Ovary (tissue), 9 donors: ENCODE measurements around the gene DNAH6. TPM values are rescaled to one million over a fixed set of nuclear protein-coding genes. Genes with fewer than 3 reads are reported as not detected.

Experiments
- DNase-seq, 5 donors: peaks; one replicate each; pipeline ENCODE4 v3.0.0-alpha.2; 2019 to 2020
- H3K27ac ChIP-seq, 2 donors: fragments of 200-600 bp; one replicate each; pipeline versions ENCODE4 v1.5.1 to v1.8.0; 2019 to 2022
- H3K27me3 ChIP-seq: fragments of 200-600 bp; one replicate; pipeline ENCODE4 v1.8.0; 2022
- H3K36me3 ChIP-seq: fragments of 200-600 bp; sonication (generic); one replicate; pipeline ENCODE4 v1.5.1; 2019
- H3K4me1 ChIP-seq: one replicate; pipeline ENCODE4 v1.8.1; 2013; ENCODE audit warnings: mild to moderate bottlenecking, moderate library complexity; ENCODE audit not compliant: insufficient read depth
- H3K4me3 ChIP-seq: fragments of 200-600 bp; sonication (generic); one replicate; pipeline ENCODE4 v1.5.1; 2017
- H3K9me3 ChIP-seq, 2 donors: fragments of 200-600 bp in 1 of 2; sonication (generic) in 1 of 2; one replicate each; pipeline versions ENCODE4 v1.5.1 to v1.8.1; 2013 to 2019; ENCODE audit warnings: mild to moderate bottlenecking in 1 of 2, moderate library complexity in 1 of 2
- EP300 ChIP-seq: sonication (generic); formaldehyde crosslinking; IDR thresholded peaks from one replicate; pipeline ENCODE4 v1.6.1; 2017; ENCODE audit warnings: antibody characterized with exemption
- POLR2A ChIP-seq: fragments of 450-650 bp; IDR thresholded peaks from one replicate; pipeline ENCODE4 v1.6.1; 2017; ENCODE audit warnings: antibody characterized with exemption, mild to moderate bottlenecking, moderate library complexity
- WGBS, 3 donors: extraction: QIAGEN DNeasy Blood & Tissue Kit in 1 of 3; methylation state at CpG; one replicate each; pipeline versions ENCODE4 v1.1.5 to v1.1.7; 2013 to 2017; 5-methylcytosine and 5-hydroxymethylcytosine counted together
- intact Hi-C, 4 donors: fragments of 100-400 bp; cut with DNase I; formaldehyde crosslinking; loops; one replicate each; pipeline versions ENCODE4 v1.11.0 to v1.15.1; 2022 to 2023
- polyA plus RNA-seq, 2 donors: library from polyadenylated mRNA; stranded (reverse); fragments of 200-250 nt in 1 of 2; fragments of 350-450 nt in 1 of 2; fragmentation: Illumina TruSeq in 1 of 2; extraction: RNeasy Lipid Tissue Mini Kit (QIAGEN cat#74804) in 1 of 2; gene quantifications; one replicate each; pipeline ENCODE4 v1.2.3, GENCODE V29; 2013 to 2014
- total RNA-seq, 7 donors: library from RNA; depleted of rRNA in 2 of 7; stranded (reverse); fragments of >200 nt in 2 of 7; fragmentation: NEBNext Ultra II Directional in 3 of 7; extraction: Animal tissue kit (Norgen Biotek cat#: 25700) in 3 of 7; gene quantifications; one replicate each; pipeline versions ENCODE4 v1.1.0 to v1.2.4, GENCODE V29; 2016 to 2023
- TF ChIP-seq, protein P1 (sequence below), 3 donors: fragments of 450-650 bp in 2 of 3; fragments of 200-600 bp in 1 of 3; IDR thresholded peaks; one replicate each; pipeline versions ENCODE4 v1.5.1 to v1.8.0; 2016 to 2022; ENCODE audit warnings: antibody characterized with exemption in 3 of 3, mild to moderate bottlenecking in 1 of 3
- donor health status: DM: no; HTN: no; CAD: no; lungs with moderate emphysema.
- donor health status: DM: no; HTN: no; CAD: no.
- donor health status: Bipolar disorder and iron deficiency.
- donor health status: DM: yes; HTN: yes; CAD: no.
- donor health status: DM: no; HTN: no; CAD: no.
- donor health status: DM: yes; HTN: yes; CAD: no.

Gene DNAH6
- total and polyA plus RNA-seq, 9 donors = 0.42 to 14.0 (median 2.4) TPM

DNA sequence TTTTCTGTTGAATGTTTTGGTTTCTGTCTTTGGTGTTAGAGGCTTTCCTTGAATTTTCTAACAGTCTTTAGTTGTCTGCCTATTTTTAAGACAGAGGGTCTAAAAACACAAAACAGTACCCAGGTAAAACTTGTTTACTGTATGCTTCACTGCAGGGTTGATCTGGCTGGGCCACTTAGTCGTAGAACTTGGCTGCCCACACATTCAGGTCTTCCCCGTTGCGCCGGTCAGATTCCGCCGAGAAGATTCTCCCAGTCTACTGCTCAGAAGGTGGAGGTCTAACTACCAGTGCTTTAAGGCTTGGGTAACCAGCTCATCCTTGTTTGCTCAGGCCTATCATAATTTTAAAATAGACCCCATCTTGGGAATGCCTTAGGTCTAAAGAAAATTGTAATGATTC lies 24.6 kb upstream of the DNAH6 start:
- intact Hi-C loops = loop anchor here in 3 of 4 donors (10.0 kb wide), 3 partner anchors 143 to 433 kb away; no protein-coding TSS in a partner anchor
- no peak for DNase-seq
- no peak for TF ChIP-seq EP300
- TF ChIP-seq POLR2A = no peak
- TF ChIP-seq, protein P1, sequence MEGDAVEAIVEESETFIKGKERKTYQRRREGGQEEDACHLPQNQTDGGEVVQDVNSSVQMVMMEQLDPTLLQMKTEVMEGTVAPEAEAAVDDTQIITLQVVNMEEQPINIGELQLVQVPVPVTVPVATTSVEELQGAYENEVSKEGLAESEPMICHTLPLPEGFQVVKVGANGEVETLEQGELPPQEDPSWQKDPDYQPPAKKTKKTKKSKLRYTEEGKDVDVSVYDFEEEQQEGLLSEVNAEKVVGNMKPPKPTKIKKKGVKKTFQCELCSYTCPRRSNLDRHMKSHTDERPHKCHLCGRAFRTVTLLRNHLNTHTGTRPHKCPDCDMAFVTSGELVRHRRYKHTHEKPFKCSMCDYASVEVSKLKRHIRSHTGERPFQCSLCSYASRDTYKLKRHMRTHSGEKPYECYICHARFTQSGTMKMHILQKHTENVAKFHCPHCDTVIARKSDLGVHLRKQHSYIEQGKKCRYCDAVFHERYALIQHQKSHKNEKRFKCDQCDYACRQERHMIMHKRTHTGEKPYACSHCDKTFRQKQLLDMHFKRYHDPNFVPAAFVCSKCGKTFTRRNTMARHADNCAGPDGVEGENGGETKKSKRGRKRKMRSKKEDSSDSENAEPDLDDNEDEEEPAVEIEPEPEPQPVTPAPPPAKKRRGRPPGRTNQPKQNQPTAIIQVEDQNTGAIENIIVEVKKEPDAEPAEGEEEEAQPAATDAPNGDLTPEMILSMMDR (IDR thresholded peaks at IDR 0.05) = no peak
- Histone ChIP-seq H3K9me3 (no peaks in the 10 kb centered on the region), H3K4me3 (no peak overlapping the region), H3K27ac (no peak overlapping the region), H3K27me3 (no peaks in the 10 kb centered on the region), H3K4me1 (no peaks in the 10 kb centered on the region), H3K36me3 (no peaks in the 10 kb centered on the region)
- WGBS, 3 donors = 89 to 90% (median 90%) methylated on average over 6 of the region's 6 CpGs

DNA sequence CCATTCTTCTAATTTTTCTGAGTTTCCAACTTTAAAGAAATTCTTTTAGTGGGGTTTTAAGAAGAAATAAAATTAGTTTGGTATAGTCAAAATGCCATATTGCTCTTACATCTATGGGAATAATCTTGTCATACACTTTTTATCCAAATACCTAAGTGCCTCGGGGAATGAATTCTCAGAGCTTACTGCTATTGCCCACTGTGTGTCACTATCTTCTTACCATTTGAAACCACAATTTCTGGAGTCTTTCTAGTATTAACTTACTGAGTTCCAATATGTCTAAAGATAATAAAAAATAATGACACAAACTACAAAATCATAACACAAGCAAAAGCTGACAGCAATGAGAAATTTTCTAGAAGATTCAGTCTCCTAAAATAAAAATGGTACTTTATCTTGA lies 23.7 kb upstream of the DNAH6 start:
- H3K27ac ChIP-seq = no peak overlapping the region
- TF ChIP-seq, protein P1 (IDR thresholded peaks at IDR 0.05) = no peak
- TF ChIP-seq POLR2A (no peak), EP300 (no peak)
- H3K4me1 ChIP-seq = no peaks in the 10 kb centered on the region
- H3K27me3 ChIP-seq = no peaks in the 10 kb centered on the region
- intact Hi-C loops = loop anchor here in 3 of 4 donors (10.0 kb wide), 3 partner anchors 142 to 432 kb away; no protein-coding TSS in a partner anchor
- no peaks in the 10 kb centered on the region for H3K9me3 ChIP-seq
- no peak overlapping the region for H3K4me3 ChIP-seq
- no peak for DNase-seq
- no peaks in the 10 kb centered on the region for H3K36me3 ChIP-seq
- WGBS, 3 donors = 37 to 52% (median 38%) methylated on average over 1 of the region's 1 CpG

DNA sequence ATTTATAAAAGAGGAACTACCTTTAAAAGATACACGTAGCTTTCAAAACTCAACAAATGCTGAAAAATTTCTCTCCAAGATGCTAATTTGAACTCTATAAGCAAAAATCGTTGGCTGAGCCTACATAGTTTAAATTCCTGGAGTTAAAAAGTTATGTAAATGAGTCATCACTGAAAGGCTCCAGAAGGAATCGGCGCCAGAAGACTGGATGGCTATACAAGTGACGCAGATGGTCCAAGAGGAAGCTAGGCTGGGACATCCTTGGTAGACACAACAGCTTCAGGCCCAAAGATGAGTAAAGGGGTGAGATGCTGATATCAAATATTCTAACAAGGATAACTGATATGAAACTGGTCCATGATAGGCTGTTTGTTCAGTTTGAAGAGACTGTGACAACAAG lies 22.8 kb upstream of the DNAH6 start:
- WGBS, 3 donors = 12 to 21% (median 15%) methylated on average over 5 of the region's 5 CpGs
- TF ChIP-seq EP300 (no peak), POLR2A (no peak)
- TF ChIP-seq, protein P1 (IDR thresholded peaks at IDR 0.05) = no peak
- no peaks in the 10 kb centered on the region for H3K27me3 ChIP-seq
- DNase-seq = no peak
- H3K27ac ChIP-seq = no peak overlapping the region
- no peak overlapping the region for H3K4me3 ChIP-seq
- H3K4me1 ChIP-seq = no peaks in the 10 kb centered on the region
- intact Hi-C loops = loop anchor here in 3 of 4 donors (10.0 kb wide), 3 partner anchors 141 to 431 kb away; no protein-coding TSS in a partner anchor
- H3K9me3 ChIP-seq = no peaks in the 10 kb centered on the region
- no peaks in the 10 kb centered on the region for H3K36me3 ChIP-seq

DNA sequence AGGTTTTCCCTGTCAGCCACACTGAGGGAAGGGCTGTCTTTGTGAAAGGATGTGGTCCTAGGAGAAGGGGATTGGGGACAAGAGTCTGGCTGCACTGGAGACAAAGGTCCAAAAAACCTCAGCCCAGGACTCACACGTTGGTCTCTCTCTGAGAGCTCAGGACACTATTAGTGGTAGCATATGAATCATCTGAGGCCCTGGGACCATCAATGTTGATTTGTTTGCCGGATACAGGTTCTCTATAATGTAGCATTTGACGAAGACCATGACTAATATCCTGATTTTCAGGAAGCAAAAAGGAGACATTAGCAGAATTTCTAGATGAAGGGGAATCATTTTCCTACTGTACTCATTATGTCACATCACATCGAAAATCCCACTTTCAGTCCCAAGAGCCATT lies 22.2 kb upstream of the DNAH6 start:
- Histone ChIP-seq H3K4me1 (no peaks in the 10 kb centered on the region), H3K27ac (no peak overlapping the region), H3K9me3 (no peaks in the 10 kb centered on the region), H3K27me3 (no peaks in the 10 kb centered on the region), H3K36me3 (no peaks in the 10 kb centered on the region), H3K4me3 (no peak overlapping the region)
- TF ChIP-seq, protein P1 (IDR thresholded peaks at IDR 0.05) = no peak
- TF ChIP-seq POLR2A (no peak), EP300 (no peak)
- intact Hi-C loops = loop anchor here in 3 of 4 donors (2.0 to 10.0 kb wide), 4 partner anchors 137 to 431 kb away; no protein-coding TSS in a partner anchor
- 81 to 86% (median 85%) methylated on average over 4 of the region's 4 CpGs for WGBS, 3 donors
- DNase-seq = no peak
